Sigmoid colon (tissue), 7 donors: ENCODE results near the gene KIF5A. TPM values are rescaled to one million over a fixed set of nuclear protein-coding genes. Genes with fewer than 3 reads are reported as not detected.
"Not testable (repeated sequence)": the region's sequence is repeated elsewhere in the genome, so short reads cannot be mapped to it uniquely, and the experiment has no call there.

Experiments used
- DNase-seq: peaks from one replicate; pipeline ENCODE4 v3.0.0-alpha.2; 2019
- H3K27ac ChIP-seq, 4 donors: fragments of 200-600 bp; sonication (generic); one replicate each; pipeline ENCODE4 v1.5.1; 2016 to 2019; ENCODE audit warnings: mild to moderate bottlenecking in 1 of 4
- H3K27me3 ChIP-seq, 3 donors: fragments of 200-600 bp; sonication (generic); one replicate each; pipeline ENCODE4 v1.5.1; 2019; ENCODE audit warnings: mild to moderate bottlenecking in 1 of 3
- H3K36me3 ChIP-seq, 4 donors: fragments of 200-600 bp; sonication (generic); one replicate each; pipeline ENCODE4 v1.5.1; 2016 to 2019
- H3K4me1 ChIP-seq, 4 donors: fragments of 200-600 bp; sonication (generic); one replicate each; pipeline ENCODE4 v1.5.1; 2017 to 2019
- H3K4me3 ChIP-seq, 4 donors: fragments of 200-600 bp; sonication (generic); one replicate each; pipeline ENCODE4 v1.5.1; 2017 to 2019; ENCODE audit warnings: mild to moderate bottlenecking in 2 of 4, moderate library complexity in 1 of 4
- H3K9me3 ChIP-seq, 4 donors: fragments of 200-600 bp in 3 of 4; sonication (generic) in 3 of 4; one replicate each; pipeline versions ENCODE4 v1.5.1 to v1.6.1; 2013 to 2019
- CTCF ChIP-seq, 4 experiments: fragments of 450-650 bp in 3 of 4; fragments of 200-600 bp in 1 of 4; IDR thresholded peaks; one replicate each; pipeline ENCODE4 v1.5.1; 2016 to 2019; ENCODE audit warnings: antibody characterized with exemption in 4 of 4, mild to moderate bottlenecking in 3 of 4, moderate library complexity in 2 of 4
- EP300 ChIP-seq, 4 donors: sonication (generic); formaldehyde crosslinking; IDR thresholded peaks; one replicate each; pipeline ENCODE4 v1.6.1; 2017; ENCODE audit warnings: antibody characterized with exemption in 4 of 4
- POLR2A ChIP-seq, 2 donors: fragments of 450-650 bp; IDR thresholded peaks; one replicate each; pipeline ENCODE4 v1.6.1; 2016; ENCODE audit warnings: antibody characterized with exemption in 2 of 2, mild to moderate bottlenecking in 2 of 2, moderate library complexity in 2 of 2
- POLR2AphosphoS5 ChIP-seq, 4 donors: sonication (generic); formaldehyde crosslinking; IDR thresholded peaks; one replicate each; pipeline ENCODE4 v1.6.1; 2017; ENCODE audit warnings: antibody characterized with exemption in 4 of 4
- WGBS, 2 donors: extraction: QIAGEN DNeasy Blood & Tissue Kit; methylation state at CpG; one replicate each; pipeline ENCODE4 v1.1.7; 2013; 5-methylcytosine and 5-hydroxymethylcytosine counted together
- intact Hi-C: fragments of 100-400 bp; cut with DNase I; formaldehyde crosslinking; loops from one replicate; pipeline ENCODE4 v1.15.1; 2023
- polyA plus RNA-seq, 3 donors: library from polyadenylated mRNA; stranded (reverse); fragments of 200-250 nt; gene quantifications; one replicate each; pipeline ENCODE4 v1.2.3, GENCODE V29; 2013
- total RNA-seq, 4 donors: library from RNA; depleted of rRNA; stranded (reverse); fragments of >200 nt; gene quantifications; one replicate each; pipeline ENCODE4 v1.1.0, GENCODE V29; 2016
- donor health status: healthy with polysubstance abuse.
- donor health status: Bipolar disorder and iron deficiency.
- donor health status: healthy.

Gene KIF5A
- total RNA-seq (1 to 10 TPM; 3.6 to 8.9 (median 6.9) TPM), polyA plus RNA-seq (1 to 10 TPM in 1 of 3 donors, under 1 TPM in 2; under 0.01 to 3.5 (median 0.46) TPM)

- intact Hi-C loops: loop anchor here (5.0 kb wide), 1 partner anchor 57 kb away; no protein-coding TSS in a partner anchor
- peak within 1 kb of the TSS; percentile 20 to 50 (median 44) for H3K4me3 ChIP-seq
- DNase-seq: no peak
- WGBS, 2 donors: 5 to 6% methylated on average over 52 of the region's 52 CpGs
- no peak for TF ChIP-seq POLR2A (IDR thresholded peaks at IDR 0.05)
- peak in 2 of 4 donors; percentile 30 to 36 for TF ChIP-seq POLR2AphosphoS5 (IDR thresholded peaks at IDR 0.05)
- H3K27ac ChIP-seq: no peak within 1 kb of the TSS
- H3K9me3 ChIP-seq: no peaks in the 10 kb centered on the region
- H3K27me3 ChIP-seq: peaks cover 5 to 23% (median 22%) of the 10 kb centered on the region in 3 donors
- no peaks in the 10 kb centered on the region for H3K36me3 ChIP-seq
- peaks cover 0 to 29% (median 25%) of the 10 kb centered on the region in 4 donors for H3K4me1 ChIP-seq
Observed at GRCh38 chr12:57549909-57550640, at the start of gene KIF5A. Gene KIF5A, plus strand, starts transcription at chr12:57550044. Its CDS starts 228 bp downstream, at chr12:57550272.

- TF ChIP-seq POLR2A (IDR thresholded peaks at IDR 0.05) (no peak), EP300 (IDR thresholded peaks at IDR 0.05) (no peak), CTCF (IDR thresholded peaks at IDR 0.05) (no peak), POLR2AphosphoS5 (IDR thresholded peaks at IDR 0.05) (no peak)
- Histone ChIP-seq H3K36me3 (peaks cover 24 to 97% (median 47%) of the 10 kb centered on the region in 4 donors), H3K27ac (no peak overlapping the region), H3K4me1 (no peaks in the 10 kb centered on the region), H3K27me3 (no peaks in the 10 kb centered on the region), H3K9me3 (no peaks in the 10 kb centered on the region), H3K4me3 (no peak overlapping the region)
- no peak for DNase-seq
- 95 to 98% methylated on average over 11 of the region's 11 CpGs for WGBS, 2 donors
- intact Hi-C loops: no loop called here
Observed at GRCh38 chr12:57500213-57500612, 49.6 kb upstream of the KIF5A start.

- H3K4me1 ChIP-seq, H3K4me3 ChIP-seq, H3K27me3 ChIP-seq, H3K9me3 ChIP-seq, intact Hi-C loops, DNase-seq, H3K27ac ChIP-seq: not testable (repeated sequence)
- WGBS, 2 donors: 97 to 98% methylated on average over 22 of the region's 22 CpGs
- H3K36me3 ChIP-seq: peaks cover 24 to 90% (median 57%) of the 10 kb centered on the region in 4 donors
Observed at GRCh38 chr12:57502311-57502969, 47.4 kb upstream of the KIF5A start.

GRCh38 chr12:57506541-57506940, 43.3 kb upstream of the KIF5A start:
- H3K27ac ChIP-seq, H3K4me3 ChIP-seq, H3K9me3 ChIP-seq, H3K27me3 ChIP-seq, DNase-seq, intact Hi-C loops, H3K4me1 ChIP-seq: not testable (repeated sequence)
- WGBS, 2 donors: 95 to 98% methylated on average over 4 of the region's 4 CpGs
- H3K36me3 ChIP-seq: peaks cover 5 to 79% (median 36%) of the 10 kb centered on the region in 4 donors

- DNase-seq, H3K4me3 ChIP-seq, H3K27ac ChIP-seq, H3K27me3 ChIP-seq, intact Hi-C loops, H3K4me1 ChIP-seq, H3K9me3 ChIP-seq: not testable (repeated sequence)
- H3K36me3 ChIP-seq: peaks cover 16 to 80% (median 45%) of the 10 kb centered on the region in 4 donors
- WGBS, 2 donors: 96 to 98% methylated on average over 22 to 24 of the region's 28 CpGs
Observed at GRCh38 chr12:57507796-57508195, 42.0 kb upstream of the KIF5A start.

GRCh38 chr12:57511161-57511560, 38.7 kb upstream of the KIF5A start:
- WGBS, 2 donors: 98 to 99% methylated on average over 4 of the region's 4 CpGs
- no peak for DNase-seq
- Histone ChIP-seq H3K27me3 (no peaks in the 10 kb centered on the region), H3K4me3 (no peak overlapping the region), H3K4me1 (no peaks in the 10 kb centered on the region), H3K9me3 (no peaks in the 10 kb centered on the region), H3K36me3 (peaks cover 42 to 78% (median 48%) of the 10 kb centered on the region in 4 donors), H3K27ac (no peak overlapping the region)
- TF ChIP-seq POLR2A (IDR thresholded peaks at IDR 0.05): no peak
- no peak for TF ChIP-seq CTCF (IDR thresholded peaks at IDR 0.05)
- TF ChIP-seq POLR2AphosphoS5 (IDR thresholded peaks at IDR 0.05): no peak
- TF ChIP-seq EP300 (IDR thresholded peaks at IDR 0.05): no peak
- intact Hi-C loops: no loop called here
